BE2C (cell line): ENCODE measurements around the gene SSH3.

Source experiments
- DNase-seq: peaks from one replicate; pipeline ENCODE4 v3.0.0-alpha.2; 2020
- H3K27me3 ChIP-seq: fragments of 250-450 bp; sonication (Bioruptor Pico); 2 replicates; pipeline ENCODE4 v1.5.1; 2020; ENCODE audit warnings: mild to moderate bottlenecking
- H3K36me3 ChIP-seq: fragments of 250-450 bp; sonication (Bioruptor Pico); 2 replicates; pipeline ENCODE4 v1.5.1; 2020; ENCODE audit warnings: mild to moderate bottlenecking
- H3K4me1 ChIP-seq: fragments of 250-450 bp; sonication (Bioruptor Pico); 2 replicates; pipeline ENCODE4 v1.5.1; 2020
- H3K4me3 ChIP-seq: 2 replicates; pipeline ENCODE4 v1.5.1; 2011; ENCODE audit warnings: low read depth, low read length
- H3K9me3 ChIP-seq: fragments of 250-450 bp; sonication (Bioruptor Pico); 2 replicates; pipeline ENCODE4 v1.5.1; 2020
- TF ChIP-seq, protein P1 (sequence below): IDR thresholded peaks from 2 replicates; pipeline ENCODE4 v1.5.1; 2012; ENCODE audit warnings: mild to moderate bottlenecking, low read depth, low read length

Gene SSH3

GRCh38 chr11:67291481-67292381 is 11.6 kb upstream of the SSH3 start:
- peaks cover 10% of the 10 kb centered on the region for H3K4me1 ChIP-seq
- no peak overlapping the region for H3K4me3 ChIP-seq
- H3K9me3 ChIP-seq, result no peaks in the 10 kb centered on the region
- H3K36me3 ChIP-seq, result peaks cover 35% of the 10 kb centered on the region
- DNase-seq, result no peak
- H3K27me3 ChIP-seq, result no peaks in the 10 kb centered on the region
- TF ChIP-seq, protein P1, sequence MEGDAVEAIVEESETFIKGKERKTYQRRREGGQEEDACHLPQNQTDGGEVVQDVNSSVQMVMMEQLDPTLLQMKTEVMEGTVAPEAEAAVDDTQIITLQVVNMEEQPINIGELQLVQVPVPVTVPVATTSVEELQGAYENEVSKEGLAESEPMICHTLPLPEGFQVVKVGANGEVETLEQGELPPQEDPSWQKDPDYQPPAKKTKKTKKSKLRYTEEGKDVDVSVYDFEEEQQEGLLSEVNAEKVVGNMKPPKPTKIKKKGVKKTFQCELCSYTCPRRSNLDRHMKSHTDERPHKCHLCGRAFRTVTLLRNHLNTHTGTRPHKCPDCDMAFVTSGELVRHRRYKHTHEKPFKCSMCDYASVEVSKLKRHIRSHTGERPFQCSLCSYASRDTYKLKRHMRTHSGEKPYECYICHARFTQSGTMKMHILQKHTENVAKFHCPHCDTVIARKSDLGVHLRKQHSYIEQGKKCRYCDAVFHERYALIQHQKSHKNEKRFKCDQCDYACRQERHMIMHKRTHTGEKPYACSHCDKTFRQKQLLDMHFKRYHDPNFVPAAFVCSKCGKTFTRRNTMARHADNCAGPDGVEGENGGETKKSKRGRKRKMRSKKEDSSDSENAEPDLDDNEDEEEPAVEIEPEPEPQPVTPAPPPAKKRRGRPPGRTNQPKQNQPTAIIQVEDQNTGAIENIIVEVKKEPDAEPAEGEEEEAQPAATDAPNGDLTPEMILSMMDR, result no peak

- Histone ChIP-seq H3K9me3 (no peaks in the 10 kb centered on the region), H3K4me1 (peaks cover 6% of the 10 kb centered on the region), H3K27me3 (no peaks in the 10 kb centered on the region), H3K4me3 (no peak overlapping the region), H3K36me3 (peaks cover 36% of the 10 kb centered on the region)
- TF ChIP-seq, protein P1, result no peak
- no peak for DNase-seq
Observed at GRCh38 chr11:67292671-67293070, 10.7 kb upstream of the SSH3 start.

GRCh38 chr11:67293090-67293489 is 10.2 kb upstream of the SSH3 start:
- Histone ChIP-seq H3K27me3 (no peaks in the 10 kb centered on the region), H3K4me3 (no peak overlapping the region), H3K9me3 (no peaks in the 10 kb centered on the region), H3K4me1 (peaks cover 1% of the 10 kb centered on the region), H3K36me3 (peaks cover 36% of the 10 kb centered on the region)
- DNase-seq, result no peak
- TF ChIP-seq, protein P1, result no peak

DNA sequence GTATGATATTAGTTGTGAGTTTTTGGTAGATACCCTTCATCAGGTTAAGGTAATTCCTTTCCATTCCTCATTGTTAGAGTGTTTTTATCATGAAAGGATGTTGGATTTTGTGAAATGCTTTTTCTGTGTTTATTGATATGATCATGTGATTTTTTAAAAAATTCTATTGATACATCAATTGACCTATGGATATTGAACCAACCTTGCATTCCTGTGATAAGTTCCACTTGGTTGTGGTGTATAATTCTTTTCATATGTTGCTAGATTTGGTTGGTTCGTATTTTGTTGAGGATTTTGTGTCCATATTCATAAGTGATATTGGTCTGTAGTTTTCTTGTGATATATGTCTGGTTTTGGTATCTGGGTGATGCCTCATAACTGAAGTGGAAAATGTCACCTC is 7.5 kb upstream of the SSH3 start:
- Histone ChIP-seq H3K4me3 (no peak overlapping the region), H3K4me1 (no peaks in the 10 kb centered on the region), H3K9me3 (no peaks in the 10 kb centered on the region), H3K27me3 (no peaks in the 10 kb centered on the region), H3K36me3 (peaks cover 46% of the 10 kb centered on the region)
- TF ChIP-seq, protein P1, result no peak
- DNase-seq, result no peak

GRCh38 chr11:67298786-67299185 is 4.5 kb upstream of the SSH3 start:
- TF ChIP-seq, protein P1, result no peak
- H3K4me1 ChIP-seq, result peaks cover 14% of the 10 kb centered on the region
- peak; percentile 1 for DNase-seq
- H3K36me3 ChIP-seq, result peaks cover 38% of the 10 kb centered on the region
- H3K9me3 ChIP-seq, result no peaks in the 10 kb centered on the region
- no peaks in the 10 kb centered on the region for H3K27me3 ChIP-seq
- no peak overlapping the region for H3K4me3 ChIP-seq
